ENCODE results near the gene ZEB1. TPM values are rescaled to one million over a fixed set of nuclear protein-coding genes. Genes with fewer than 3 reads are reported as not detected.

Gene ZEB1
- total RNA-seq, 2 donors from 2014 or later = 15.0 to 28.2 TPM

DNA sequence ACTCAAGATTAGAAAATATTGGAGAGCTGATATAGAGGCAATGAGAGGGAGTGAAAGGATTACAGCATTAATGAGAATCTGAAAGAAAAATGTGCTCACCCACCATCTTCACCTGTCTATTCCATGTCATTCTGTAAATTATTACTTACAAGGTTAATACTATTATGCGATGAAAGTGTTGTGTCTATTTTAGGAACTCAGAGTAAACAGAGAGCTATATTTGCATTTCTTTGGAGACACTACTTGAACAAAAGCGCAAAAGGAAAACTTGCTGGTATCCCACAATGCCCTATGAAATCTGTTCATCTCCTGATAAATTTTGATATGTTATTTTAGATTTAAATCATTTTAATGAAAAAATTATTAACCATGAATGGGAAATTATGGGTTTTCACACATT lies 196.1 kb downstream of the ZEB1 start:
- no peaks in the 10 kb centered on the region for H3K9me3 ChIP-seq
- no peak overlapping the region for H3K4me3 ChIP-seq
- intact Hi-C loops (cut with DNase I) = no loop called here
- H3K4me1 ChIP-seq (replicated peaks) = no peaks in the 10 kb centered on the region
- WGBS = 64% methylated on average over 2 of the region's 2 CpGs
- no peak for DNase-seq (ENCODE audit: low spot score)
- H3K27ac ChIP-seq = no peak overlapping the region
- no peaks in the 10 kb centered on the region for H3K27me3 ChIP-seq (replicated peaks; ENCODE audit: insufficient read depth)
- TF ChIP-seq POLR2A (IDR thresholded peaks at IDR 0.05) = no peak
- TF ChIP-seq, protein P1, sequence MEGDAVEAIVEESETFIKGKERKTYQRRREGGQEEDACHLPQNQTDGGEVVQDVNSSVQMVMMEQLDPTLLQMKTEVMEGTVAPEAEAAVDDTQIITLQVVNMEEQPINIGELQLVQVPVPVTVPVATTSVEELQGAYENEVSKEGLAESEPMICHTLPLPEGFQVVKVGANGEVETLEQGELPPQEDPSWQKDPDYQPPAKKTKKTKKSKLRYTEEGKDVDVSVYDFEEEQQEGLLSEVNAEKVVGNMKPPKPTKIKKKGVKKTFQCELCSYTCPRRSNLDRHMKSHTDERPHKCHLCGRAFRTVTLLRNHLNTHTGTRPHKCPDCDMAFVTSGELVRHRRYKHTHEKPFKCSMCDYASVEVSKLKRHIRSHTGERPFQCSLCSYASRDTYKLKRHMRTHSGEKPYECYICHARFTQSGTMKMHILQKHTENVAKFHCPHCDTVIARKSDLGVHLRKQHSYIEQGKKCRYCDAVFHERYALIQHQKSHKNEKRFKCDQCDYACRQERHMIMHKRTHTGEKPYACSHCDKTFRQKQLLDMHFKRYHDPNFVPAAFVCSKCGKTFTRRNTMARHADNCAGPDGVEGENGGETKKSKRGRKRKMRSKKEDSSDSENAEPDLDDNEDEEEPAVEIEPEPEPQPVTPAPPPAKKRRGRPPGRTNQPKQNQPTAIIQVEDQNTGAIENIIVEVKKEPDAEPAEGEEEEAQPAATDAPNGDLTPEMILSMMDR (IDR thresholded peaks at IDR 0.05) = no peak
- TF ChIP-seq POLR2AphosphoS5 (IDR thresholded peaks at IDR 0.05) = no peak
- H3K36me3 ChIP-seq = no peaks in the 10 kb centered on the region

DNA sequence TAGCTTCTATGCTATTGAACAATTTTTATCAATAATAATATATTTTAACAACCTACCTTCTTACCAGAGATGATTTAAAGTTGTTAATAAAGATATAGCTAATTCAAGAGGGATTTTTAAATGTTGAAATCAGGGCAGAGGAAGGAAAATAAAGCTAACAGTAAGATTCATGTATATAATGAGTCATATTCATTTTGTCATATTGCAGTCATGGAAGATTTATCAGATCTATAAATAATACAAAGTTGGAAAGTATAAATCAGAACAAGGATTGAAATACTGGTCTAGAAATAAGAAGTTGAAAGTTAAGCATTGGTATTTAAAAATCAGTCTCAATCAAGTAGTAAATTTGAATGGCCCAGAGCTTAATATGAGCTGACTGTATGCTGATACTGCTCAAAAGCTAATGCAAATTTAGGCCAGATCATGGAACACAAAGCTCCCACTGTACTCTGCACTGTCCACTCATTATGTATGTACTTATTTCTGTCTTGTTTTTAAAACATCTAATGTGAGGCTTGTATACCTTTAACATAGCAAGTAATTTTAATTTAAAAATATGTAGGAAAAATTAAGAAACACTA lies 196.9 kb downstream of the ZEB1 start:
- DNase-seq (ENCODE audit: low spot score) = no peak
- TF ChIP-seq, protein P1 (IDR thresholded peaks at IDR 0.05) = no peak
- TF ChIP-seq POLR2A (IDR thresholded peaks at IDR 0.05) = no peak
- TF ChIP-seq POLR2AphosphoS5 (IDR thresholded peaks at IDR 0.05) = no peak
- H3K27ac ChIP-seq = no peak overlapping the region
- intact Hi-C loops (cut with DNase I) = no loop called here
- H3K27me3 ChIP-seq (replicated peaks; ENCODE audit: insufficient read depth) = no peaks in the 10 kb centered on the region
- H3K4me3 ChIP-seq = no peak overlapping the region
- no peaks in the 10 kb centered on the region for H3K36me3 ChIP-seq
- no peaks in the 10 kb centered on the region for H3K9me3 ChIP-seq
- H3K4me1 ChIP-seq (replicated peaks) = no peaks in the 10 kb centered on the region

DNA sequence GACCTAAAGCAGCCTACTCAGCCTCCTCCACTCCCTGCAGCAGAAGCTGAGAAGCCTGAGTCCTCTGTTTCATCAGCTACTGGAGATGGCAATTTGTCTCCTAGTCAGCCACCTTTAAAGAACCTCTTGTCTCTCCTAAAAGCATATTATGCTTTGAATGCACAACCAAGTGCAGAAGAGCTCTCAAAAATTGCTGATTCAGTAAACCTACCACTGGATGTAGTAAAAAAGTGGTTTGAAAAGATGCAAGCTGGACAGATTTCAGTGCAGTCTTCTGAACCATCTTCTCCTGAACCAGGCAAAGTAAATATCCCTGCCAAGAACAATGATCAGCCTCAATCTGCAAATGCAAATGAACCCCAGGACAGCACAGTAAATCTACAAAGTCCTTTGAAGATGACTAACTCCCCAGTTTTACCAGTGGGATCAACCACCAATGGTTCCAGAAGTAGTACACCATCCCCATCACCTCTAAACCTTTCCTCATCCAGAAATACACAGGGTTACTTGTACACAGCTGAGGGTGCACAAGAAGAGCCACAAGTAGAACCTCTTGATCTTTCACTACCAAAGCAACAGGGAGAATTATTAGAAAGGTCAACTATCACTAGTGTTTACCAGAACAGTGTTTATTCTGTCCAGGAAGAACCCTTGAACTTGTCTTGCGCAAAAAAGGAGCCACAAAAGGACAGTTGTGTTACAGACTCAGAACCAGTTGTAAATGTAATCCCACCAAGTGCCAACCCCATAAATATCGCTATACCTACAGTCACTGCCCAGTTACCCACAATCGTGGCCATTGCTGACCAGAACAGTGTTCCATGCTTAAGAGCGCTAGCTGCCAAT lies 202.2 kb downstream of the ZEB1 start:
- H3K4me1 ChIP-seq (replicated peaks) = no peaks in the 10 kb centered on the region
- DNase-seq (ENCODE audit: low spot score) = no peak
- no peak overlapping the region for H3K4me3 ChIP-seq
- 92% methylated on average over 4 of the region's 4 CpGs for WGBS
- no peaks in the 10 kb centered on the region for H3K36me3 ChIP-seq
- no peaks in the 10 kb centered on the region for H3K27me3 ChIP-seq (replicated peaks; ENCODE audit: insufficient read depth)
- no peak for TF ChIP-seq POLR2A (IDR thresholded peaks at IDR 0.05)
- TF ChIP-seq, protein P1 (IDR thresholded peaks at IDR 0.05) = no peak
- TF ChIP-seq POLR2AphosphoS5 (IDR thresholded peaks at IDR 0.05) = no peak
- no peak overlapping the region for H3K27ac ChIP-seq
- no peaks in the 10 kb centered on the region for H3K9me3 ChIP-seq
- intact Hi-C loops (cut with DNase I) = no loop called here

DNA sequence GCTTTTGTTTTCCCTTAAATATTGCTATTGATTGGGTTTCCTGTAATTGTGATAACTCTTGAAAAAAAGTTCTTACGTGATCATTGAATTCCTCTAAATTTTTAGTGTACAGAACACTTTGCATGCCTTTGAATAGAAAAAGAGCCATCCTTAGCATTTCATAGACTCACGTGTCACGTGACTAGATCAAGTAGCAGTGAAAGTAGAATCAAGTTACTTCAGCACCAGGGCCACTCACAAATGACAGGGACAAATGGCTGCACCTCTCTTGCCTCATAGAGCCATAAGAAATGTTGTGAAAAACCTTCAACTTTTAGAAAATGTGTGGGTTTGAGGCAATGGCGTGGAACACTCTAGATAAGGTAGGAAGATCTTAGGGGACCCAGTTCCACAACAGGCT lies 203.8 kb downstream of the ZEB1 start:
- no peak for DNase-seq (ENCODE audit: low spot score)
- H3K9me3 ChIP-seq = no peaks in the 10 kb centered on the region
- 92% methylated on average over 4 of the region's 4 CpGs for WGBS
- TF ChIP-seq, protein P1 (IDR thresholded peaks at IDR 0.05) = no peak
- no peak for TF ChIP-seq POLR2AphosphoS5 (IDR thresholded peaks at IDR 0.05)
- TF ChIP-seq POLR2A (IDR thresholded peaks at IDR 0.05) = no peak
- no peak overlapping the region for H3K4me3 ChIP-seq
- H3K36me3 ChIP-seq = no peaks in the 10 kb centered on the region
- no peak overlapping the region for H3K27ac ChIP-seq
- intact Hi-C loops (cut with DNase I) = no loop called here
- H3K4me1 ChIP-seq (replicated peaks) = no peaks in the 10 kb centered on the region
- no peaks in the 10 kb centered on the region for H3K27me3 ChIP-seq (replicated peaks; ENCODE audit: insufficient read depth)

DNA sequence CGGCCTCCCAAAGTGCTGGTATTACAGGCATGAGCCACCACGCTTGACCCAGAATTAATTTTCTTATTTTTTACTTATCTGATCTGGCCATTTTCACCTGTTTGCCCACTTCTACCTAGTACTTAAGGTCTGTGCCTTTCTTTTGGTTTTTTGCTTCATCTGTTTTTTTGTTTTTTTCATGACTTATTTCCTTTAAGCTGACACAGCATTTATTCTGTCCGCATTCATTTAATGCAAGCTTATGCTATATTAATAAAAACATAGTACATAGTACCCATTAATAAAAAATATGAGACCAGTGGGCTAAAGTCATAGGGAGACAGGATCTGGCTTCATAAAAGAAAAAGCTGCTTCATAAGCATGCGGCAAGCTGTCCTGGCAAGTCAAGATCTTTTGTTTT lies 205.4 kb downstream of the ZEB1 start:
- WGBS = 97% methylated on average over 4 of the region's 4 CpGs
- Histone ChIP-seq H3K4me1 (replicated peaks) (no peaks in the 10 kb centered on the region), H3K4me3 (no peak overlapping the region), H3K27ac (no peak overlapping the region), H3K27me3 (replicated peaks; ENCODE audit: insufficient read depth) (no peaks in the 10 kb centered on the region), H3K9me3 (no peaks in the 10 kb centered on the region), H3K36me3 (no peaks in the 10 kb centered on the region)
- TF ChIP-seq POLR2A (IDR thresholded peaks at IDR 0.05) (no peak), POLR2AphosphoS5 (IDR thresholded peaks at IDR 0.05) (no peak)
- TF ChIP-seq, protein P1 (IDR thresholded peaks at IDR 0.05) = no peak
- DNase-seq (ENCODE audit: low spot score) = no peak
- intact Hi-C loops (cut with DNase I) = no loop called here

Data from prostate gland (tissue), 2 donors.